ENCODE data around the gene C1orf21. TPM values are rescaled to one million over a fixed set of nuclear protein-coding genes. Genes with fewer than 3 reads are reported as not detected.

C1orf21 gene
- total RNA-seq, 1 experiment from 2014 or later = 0.15 TPM

GRCh38 chr1:184650177-184650866 lies 263.5 kb downstream of the C1orf21 start:
- ChIA-PET CTCF (no interaction called here), POLR2A (no interaction called here)
- DNase-seq (ENCODE audit: low read depth, low spot score) = no peak
- Histone ChIP-seq H3K9me3 (ENCODE audit: control insufficient read depth, insufficient read depth, low read depth, low read length) (no peaks in the 10 kb centered on the region), H3K27ac (ENCODE audit: low read length) (no peak overlapping the region), H3K4me1 (ENCODE audit: control insufficient read depth, insufficient read depth, low read length) (no peaks in the 10 kb centered on the region), H3K4me3 (ENCODE audit: low read depth in 2 of 2, low read length in 2 of 2) (no peak overlapping the region), H3K27me3 (ENCODE audit: control insufficient read depth, insufficient read depth, low read length) (no peaks in the 10 kb centered on the region), H3K36me3 (ENCODE audit: control insufficient read depth, insufficient read depth, low read length) (no peaks in the 10 kb centered on the region)
- no peak for ATAC-seq
- BruUV-seq (replicated peaks) = no TSS peak
- no peak for TF ChIP-seq TCF7L2 (IDR thresholded peaks at IDR 0.05; ENCODE audit: low read depth, low read length)
- TF ChIP-seq CTCF (IDR thresholded peaks at IDR 0.05) = no peak
- TF ChIP-seq REST (IDR thresholded peaks at IDR 0.05; ENCODE audit: insufficient read depth in 1 of 2, low read depth in 2 of 2, low read length in 1 of 2) = no peak
- no peak for TF ChIP-seq SIN3A (IDR thresholded peaks at IDR 0.05; ENCODE audit: borderline replicate concordance, insufficient read depth, low read depth, low read length)
- TF ChIP-seq POLR2AphosphoS5 (IDR thresholded peaks at IDR 0.05; ENCODE audit: low read depth, low read length) = no peak
- in situ Hi-C loops (cut with HindIII; ENCODE audit: low pct_unique_long_range_greater_than_20kb, low sequenced_read_pairs) (no loop called here), intact Hi-C loops (cut with micrococcal nuclease; ENCODE audit: unreplicated experiment) (no loop called here)

- intact Hi-C loops (cut with micrococcal nuclease; ENCODE audit: unreplicated experiment) = no loop called here
- ChIA-PET POLR2A (no interaction called here), CTCF (no interaction called here)
- Histone ChIP-seq H3K27ac (ENCODE audit: low read length) (no peak overlapping the region), H3K4me3 (ENCODE audit: low read depth in 2 of 2, low read length in 2 of 2) (no peak overlapping the region), H3K36me3 (ENCODE audit: control insufficient read depth, insufficient read depth, low read length) (no peaks in the 10 kb centered on the region), H3K27me3 (ENCODE audit: control insufficient read depth, insufficient read depth, low read length) (no peaks in the 10 kb centered on the region), H3K4me1 (ENCODE audit: control insufficient read depth, insufficient read depth, low read length) (no peaks in the 10 kb centered on the region), H3K9me3 (ENCODE audit: control insufficient read depth, insufficient read depth, low read depth, low read length) (no peaks in the 10 kb centered on the region)
- in situ Hi-C loops (cut with HindIII; ENCODE audit: low pct_unique_long_range_greater_than_20kb, low sequenced_read_pairs) = no loop called here
- TF ChIP-seq SIN3A (IDR thresholded peaks at IDR 0.05; ENCODE audit: borderline replicate concordance, insufficient read depth, low read depth, low read length) = no peak
- no peak for TF ChIP-seq POLR2AphosphoS5 (IDR thresholded peaks at IDR 0.05; ENCODE audit: low read depth, low read length)
- no peak for TF ChIP-seq CTCF (IDR thresholded peaks at IDR 0.05)
- no peak for TF ChIP-seq REST (IDR thresholded peaks at IDR 0.05; ENCODE audit: insufficient read depth in 1 of 2, low read depth in 2 of 2, low read length in 1 of 2)
- TF ChIP-seq TCF7L2 (IDR thresholded peaks at IDR 0.05; ENCODE audit: low read depth, low read length) = no peak
- ATAC-seq = no peak
- no TSS peak for BruUV-seq (replicated peaks)
- no peak for DNase-seq (ENCODE audit: low read depth, low spot score)
These were observed 268.4 kb downstream of the C1orf21 start for GRCh38 chr1:184655185-184655584.

All from Panc1 (cell line).